ENCODE results near the gene STIL.
"Not testable (repeated sequence)": the region's sequence is repeated elsewhere in the genome, so short reads cannot be mapped to it uniquely, and the experiment has no call there.

The STIL gene

GRCh38 chr1:47265529-47265928 is 48.4 kb downstream of the STIL start:
- not testable (repeated sequence) for H2AK5ac ChIP-seq (ENCODE audit: low read length); H3K79me1 ChIP-seq (ENCODE audit: low read length); H3K4me2 ChIP-seq (ENCODE audit: low read length); H3K23ac ChIP-seq (ENCODE audit: low read length); H2AFZ ChIP-seq (ENCODE audit: insufficient read depth, low read length, poor library complexity); H4K12ac ChIP-seq (ENCODE audit: low read depth, low read length); H4K8ac ChIP-seq (ENCODE audit: low read depth, low read length); H3K14ac ChIP-seq (ENCODE audit: low read length); H3K4ac ChIP-seq (ENCODE audit: low read depth, low read length); H4K91ac ChIP-seq (ENCODE audit: low read depth, low read length); H2BK120ac ChIP-seq (ENCODE audit: insufficient read depth, low read length, poor library complexity); H3K9ac ChIP-seq (ENCODE audit: low read length); H3K4me3 ChIP-seq (ENCODE audit: low read depth, low read length); H3K27me3 ChIP-seq (ENCODE audit: insufficient read depth, low read length); H2BK5ac ChIP-seq (ENCODE audit: low read depth, low read length, poor library complexity); H3K27ac ChIP-seq (ENCODE audit: low read depth, low read length); H3K4me1 ChIP-seq (ENCODE audit: control insufficient read depth in 1 of 2, insufficient read depth in 2 of 2, low read length in 2 of 2); H3K79me2 ChIP-seq (ENCODE audit: control insufficient read depth, insufficient read depth, low read length, poor library complexity); H3K9me3 ChIP-seq (ENCODE audit: insufficient read depth, low read depth, low read length); H2BK12ac ChIP-seq (ENCODE audit: low read length); H3K18ac ChIP-seq (ENCODE audit: low read length)
- DNase-seq: peak; percentile 52 to 57
- H3K36me3 ChIP-seq (ENCODE audit: control insufficient read depth in 1 of 2, insufficient read depth in 2 of 2, low read length in 2 of 2): peaks cover 18 to 30% of the 10 kb centered on the region in 2 experiments
- no CpG with 5 or more reads among the region's 8 CpGs for WGBS (ENCODE audit: extremely low coverage, insufficient coverage, insufficient read length)

- Histone ChIP-seq H2AK5ac (ENCODE audit: low read length) (no peak overlapping the region), H3K4me1 (ENCODE audit: control insufficient read depth in 1 of 2, insufficient read depth in 2 of 2, low read length in 2 of 2) (no peaks in the 10 kb centered on the region), H4K91ac (ENCODE audit: low read depth, low read length) (no peak overlapping the region), H3K27me3 (ENCODE audit: insufficient read depth, low read length) (no peaks in the 10 kb centered on the region), H3K36me3 (ENCODE audit: control insufficient read depth in 1 of 2, insufficient read depth in 2 of 2, low read length in 2 of 2) (peaks cover 16 to 23% of the 10 kb centered on the region in 2 experiments), H3K9ac (ENCODE audit: low read length) (no peak overlapping the region), H3K4ac (ENCODE audit: low read depth, low read length) (no peak overlapping the region), H2AFZ (ENCODE audit: insufficient read depth, low read length, poor library complexity) (no peak overlapping the region), H3K27ac (ENCODE audit: low read depth, low read length) (no peak overlapping the region), H3K79me1 (ENCODE audit: low read length) (no peaks in the 10 kb centered on the region), H3K18ac (ENCODE audit: low read length) (no peak overlapping the region), H3K14ac (ENCODE audit: low read length) (no peak overlapping the region), H2BK5ac (ENCODE audit: low read depth, low read length, poor library complexity) (no peak overlapping the region), H3K79me2 (ENCODE audit: control insufficient read depth, insufficient read depth, low read length, poor library complexity) (no peaks in the 10 kb centered on the region), H4K12ac (ENCODE audit: low read depth, low read length) (no peak overlapping the region), H3K4me2 (ENCODE audit: low read length) (no peak overlapping the region), H2BK120ac (ENCODE audit: insufficient read depth, low read length, poor library complexity) (no peak overlapping the region), H4K8ac (ENCODE audit: low read depth, low read length) (no peak overlapping the region), H3K4me3 (ENCODE audit: low read depth, low read length) (no peak overlapping the region), H3K23ac (ENCODE audit: low read length) (no peak overlapping the region), H2BK12ac (ENCODE audit: low read length) (no peak overlapping the region), H3K9me3 (ENCODE audit: insufficient read depth, low read depth, low read length) (no peaks in the 10 kb centered on the region)
- DNase-seq: peak; percentile 81 to 92
- no CpG with 5 or more reads among the region's 1 CpG for WGBS (ENCODE audit: extremely low coverage, insufficient coverage, insufficient read length)
These were observed 51.0 kb downstream of the STIL start for GRCh38 chr1:47262787-47263413.

- H3K9ac ChIP-seq (ENCODE audit: low read length): no peak overlapping the region
- H3K27me3 ChIP-seq (ENCODE audit: insufficient read depth, low read length): no peaks in the 10 kb centered on the region
- WGBS (ENCODE audit: extremely low coverage, insufficient coverage, insufficient read length): no CpG with 5 or more reads among the region's 2 CpGs
- no peaks in the 10 kb centered on the region for H3K79me2 ChIP-seq (ENCODE audit: control insufficient read depth, insufficient read depth, low read length, poor library complexity)
- no peak overlapping the region for H4K8ac ChIP-seq (ENCODE audit: low read depth, low read length)
- no peak overlapping the region for H2AFZ ChIP-seq (ENCODE audit: insufficient read depth, low read length, poor library complexity)
- H3K79me1 ChIP-seq (ENCODE audit: low read length): no peaks in the 10 kb centered on the region
- H2BK120ac ChIP-seq (ENCODE audit: insufficient read depth, low read length, poor library complexity): no peak overlapping the region
- no peak overlapping the region for H4K12ac ChIP-seq (ENCODE audit: low read depth, low read length)
- peaks cover 12 to 16% of the 10 kb centered on the region in 2 experiments for H3K36me3 ChIP-seq (ENCODE audit: control insufficient read depth in 1 of 2, insufficient read depth in 2 of 2, low read length in 2 of 2)
- H3K18ac ChIP-seq (ENCODE audit: low read length): no peak overlapping the region
- DNase-seq: no peak
- H2BK12ac ChIP-seq (ENCODE audit: low read length): no peak overlapping the region
- H3K23ac ChIP-seq (ENCODE audit: low read length): no peak overlapping the region
- H3K27ac ChIP-seq (ENCODE audit: low read depth, low read length): no peak overlapping the region
- H4K91ac ChIP-seq (ENCODE audit: low read depth, low read length): no peak overlapping the region
- H3K4me2 ChIP-seq (ENCODE audit: low read length): no peak overlapping the region
- no peak overlapping the region for H3K4me3 ChIP-seq (ENCODE audit: low read depth, low read length)
- H3K9me3 ChIP-seq (ENCODE audit: insufficient read depth, low read depth, low read length): no peaks in the 10 kb centered on the region
- H2AK5ac ChIP-seq (ENCODE audit: low read length): no peak overlapping the region
- no peak overlapping the region for H3K14ac ChIP-seq (ENCODE audit: low read length)
- no peak overlapping the region for H2BK5ac ChIP-seq (ENCODE audit: low read depth, low read length, poor library complexity)
- no peak overlapping the region for H3K4ac ChIP-seq (ENCODE audit: low read depth, low read length)
- H3K4me1 ChIP-seq (ENCODE audit: control insufficient read depth in 1 of 2, insufficient read depth in 2 of 2, low read length in 2 of 2): peaks cover 0 to 3% of the 10 kb centered on the region in 2 experiments
These were observed 56.7 kb downstream of the STIL start for GRCh38 chr1:47257224-47257623.

GRCh38 chr1:47252795-47253194 is 61.2 kb downstream of the STIL start:
- Histone ChIP-seq H2AFZ (ENCODE audit: insufficient read depth, low read length, poor library complexity) (no peak overlapping the region), H3K23ac (ENCODE audit: low read length) (no peak overlapping the region), H2BK120ac (ENCODE audit: insufficient read depth, low read length, poor library complexity) (no peak overlapping the region), H2BK12ac (ENCODE audit: low read length) (no peak overlapping the region), H3K4me1 (ENCODE audit: control insufficient read depth in 1 of 2, insufficient read depth in 2 of 2, low read length in 2 of 2) (peaks cover 0 to 3% of the 10 kb centered on the region in 2 experiments), H3K27ac (ENCODE audit: low read depth, low read length) (no peak overlapping the region), H3K4me2 (ENCODE audit: low read length) (no peak overlapping the region), H2AK5ac (ENCODE audit: low read length) (no peak overlapping the region), H3K9ac (ENCODE audit: low read length) (no peak overlapping the region), H3K18ac (ENCODE audit: low read length) (no peak overlapping the region), H3K4me3 (ENCODE audit: low read depth, low read length) (no peak overlapping the region), H3K9me3 (ENCODE audit: insufficient read depth, low read depth, low read length) (no peaks in the 10 kb centered on the region), H4K91ac (ENCODE audit: low read depth, low read length) (no peak overlapping the region), H4K12ac (ENCODE audit: low read depth, low read length) (no peak overlapping the region), H4K8ac (ENCODE audit: low read depth, low read length) (no peak overlapping the region), H3K4ac (ENCODE audit: low read depth, low read length) (no peak overlapping the region), H3K14ac (ENCODE audit: low read length) (no peak overlapping the region), H3K36me3 (ENCODE audit: control insufficient read depth in 1 of 2, insufficient read depth in 2 of 2, low read length in 2 of 2) (peaks cover 11 to 13% of the 10 kb centered on the region in 2 experiments), H2BK5ac (ENCODE audit: low read depth, low read length, poor library complexity) (no peak overlapping the region), H3K27me3 (ENCODE audit: insufficient read depth, low read length) (no peaks in the 10 kb centered on the region), H3K79me1 (ENCODE audit: low read length) (no peaks in the 10 kb centered on the region), H3K79me2 (ENCODE audit: control insufficient read depth, insufficient read depth, low read length, poor library complexity) (no peaks in the 10 kb centered on the region)
- DNase-seq: no peak
- no CpG with 5 or more reads among the region's 5 CpGs for WGBS (ENCODE audit: extremely low coverage, insufficient coverage, insufficient read length)

Data from trophoblast cell (in vitro differentiated cells and primary cell).